ENCODE results near the gene RASGRP4.
"Not testable (repeated sequence)": the region's sequence is repeated elsewhere in the genome, so short reads cannot be mapped to it uniquely, and the experiment has no call there.

The RASGRP4 gene

GRCh38 chr19:38448225-38448624 is 22.2 kb upstream of the RASGRP4 start:
- DNase-seq (ENCODE audit: low spot score), result no peak

- no peak for DNase-seq (ENCODE audit: low spot score)
Observed at GRCh38 chr19:38445362-38445761, 19.3 kb upstream of the RASGRP4 start.

GRCh38 chr19:38444026-38444425 is 18.0 kb upstream of the RASGRP4 start:
- no peak for DNase-seq (ENCODE audit: low spot score)

GRCh38 chr19:38443458-38443999 is 17.5 kb upstream of the RASGRP4 start:
- no peak for DNase-seq (ENCODE audit: low spot score)

- no peak for DNase-seq (ENCODE audit: low spot score)
Observed at GRCh38 chr19:38442736-38443135, 16.7 kb upstream of the RASGRP4 start.

- no peak for DNase-seq (ENCODE audit: low spot score)
Observed at GRCh38 chr19:38441657-38442348, 15.8 kb upstream of the RASGRP4 start.

- no peak for DNase-seq (ENCODE audit: low spot score)
Observed at GRCh38 chr19:38440592-38440991, 14.6 kb upstream of the RASGRP4 start.

- no peak for DNase-seq (ENCODE audit: low spot score)
Observed at GRCh38 chr19:38437917-38438316, 11.9 kb upstream of the RASGRP4 start.

GRCh38 chr19:38437295-38437694 is 11.3 kb upstream of the RASGRP4 start:
- no peak for DNase-seq (ENCODE audit: low spot score)

- no peak for DNase-seq (ENCODE audit: low spot score)
Observed at GRCh38 chr19:38434549-38435051, 8.6 kb upstream of the RASGRP4 start.

GRCh38 chr19:38433268-38433733 is 7.3 kb upstream of the RASGRP4 start, which contains the start of gene RYR1:
Gene RYR1 (plus strand): TSS chr19:38433691. CDS start chr19:38433830, 139 bp downstream.
- DNase-seq (ENCODE audit: low spot score), result peak; percentile 89

- no peak for DNase-seq (ENCODE audit: low spot score)
Observed at GRCh38 chr19:38430931-38431330, 4.9 kb upstream of the RASGRP4 start.

- DNase-seq (ENCODE audit: low spot score), result no peak
Observed at GRCh38 chr19:38429811-38430156, 3.8 kb upstream of the RASGRP4 start.

GRCh38 chr19:38429055-38429810 is 3.2 kb upstream of the RASGRP4 start:
- DNase-seq (ENCODE audit: low spot score), result no peak

- DNase-seq (ENCODE audit: low spot score), result not testable (repeated sequence)
Observed at GRCh38 chr19:38427035-38427677, 1.1 kb upstream of the RASGRP4 start.

- no peak for DNase-seq (ENCODE audit: low spot score)
Observed at GRCh38 chr19:38425222-38425809, 703 bp downstream of the RASGRP4 start.

- no peak for DNase-seq (ENCODE audit: low spot score)
Observed at GRCh38 chr19:38424272-38424671, 1.7 kb downstream of the RASGRP4 start.

GRCh38 chr19:38422438-38422837 is 3.6 kb downstream of the RASGRP4 start:
- no peak for DNase-seq (ENCODE audit: low spot score)

- DNase-seq (ENCODE audit: low spot score), result no peak
Observed at GRCh38 chr19:38421856-38422255, 4.2 kb downstream of the RASGRP4 start.

GRCh38 chr19:38420935-38421334 is 5.1 kb downstream of the RASGRP4 start:
- no peak for DNase-seq (ENCODE audit: low spot score)

- DNase-seq (ENCODE audit: low spot score), result peak; percentile 75
Observed at GRCh38 chr19:38417544-38418506, 8.2 kb downstream of the RASGRP4 start.

Measured in germinal center (tissue), 1 donor.